HG03060 (cell line): ENCODE data around the gene FAM219B.
A peak's percentile ranks its signal among the peaks of the same experiment; 100 is the strongest.
"Not testable (repeated sequence)": the region's sequence is repeated elsewhere in the genome, so short reads cannot be mapped to it uniquely, and the experiment has no call there.

Experiments
- ATAC-seq: cut with Tn5 transposase; IDR thresholded peaks from one replicate; pipeline ENCODE4 v1.9.1; 2021; ENCODE audit warnings: low read depth, moderate number of reproducible peaks; ENCODE audit not compliant: unreplicated experiment

The FAM219B gene

GRCh38 chr15:74906450-74907162 lies at the start of gene FAM219B:
TSS of gene FAM219B (minus strand) at chr15:74906851. CDS start at chr15:74906800, 51 bp downstream.
- no peak for ATAC-seq

GRCh38 chr15:74955796-74956647 lies 49.4 kb upstream of the FAM219B start:
- ATAC-seq: no peak

- ATAC-seq: no peak
Observed at GRCh38 chr15:74955017-74955416, 48.4 kb upstream of the FAM219B start.

DNA sequence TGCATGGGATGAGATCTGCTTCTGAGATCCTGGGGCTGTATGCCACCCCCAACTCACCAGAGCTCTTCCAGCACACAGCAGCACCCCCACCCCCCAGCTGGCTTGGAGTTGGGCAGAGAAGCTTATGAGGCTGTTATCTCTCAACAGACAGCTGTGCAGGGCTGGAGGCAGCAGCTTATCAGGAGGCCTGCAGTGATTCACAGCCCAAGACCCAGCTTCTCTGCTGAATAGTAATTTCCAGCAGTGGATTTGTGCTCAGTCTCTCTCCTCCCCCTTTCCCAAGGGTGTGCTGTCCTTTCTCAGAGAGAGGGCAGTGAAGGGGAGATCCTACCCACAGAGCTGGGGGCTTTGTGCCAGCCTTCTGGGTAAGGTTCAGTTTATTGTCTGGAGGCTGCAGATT lies 47.9 kb upstream of the FAM219B start:
- no peak for ATAC-seq

- ATAC-seq: no peak
Observed at GRCh38 chr15:74951006-74951405, 44.4 kb upstream of the FAM219B start.

GRCh38 chr15:74950078-74950908 lies 43.6 kb upstream of the FAM219B start:
- no peak for ATAC-seq

GRCh38 chr15:74937590-74938371 lies 31.1 kb upstream of the FAM219B start, which contains the start of gene COX5A:
TSS of gene COX5A (minus strand) at chr15:74938073. CDS start at chr15:74938014, 59 bp downstream.
- ATAC-seq: peak; percentile 67

DNA sequence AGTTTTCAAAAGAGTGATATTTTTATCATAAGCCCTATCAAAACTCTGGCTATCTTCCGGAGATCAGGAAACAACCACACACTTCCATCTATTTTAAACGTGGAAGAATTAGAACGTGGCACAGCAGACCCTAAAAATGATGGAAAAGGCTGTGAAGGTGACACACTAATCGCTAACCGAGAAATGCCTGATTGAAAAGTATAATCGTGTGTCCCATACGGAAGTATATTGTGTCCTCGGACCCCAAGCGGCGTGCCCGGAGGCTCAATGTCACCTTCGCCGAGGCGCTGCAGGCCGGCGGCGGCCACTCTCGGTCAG lies 30.6 kb upstream of the FAM219B start:
- no peak for ATAC-seq

DNA sequence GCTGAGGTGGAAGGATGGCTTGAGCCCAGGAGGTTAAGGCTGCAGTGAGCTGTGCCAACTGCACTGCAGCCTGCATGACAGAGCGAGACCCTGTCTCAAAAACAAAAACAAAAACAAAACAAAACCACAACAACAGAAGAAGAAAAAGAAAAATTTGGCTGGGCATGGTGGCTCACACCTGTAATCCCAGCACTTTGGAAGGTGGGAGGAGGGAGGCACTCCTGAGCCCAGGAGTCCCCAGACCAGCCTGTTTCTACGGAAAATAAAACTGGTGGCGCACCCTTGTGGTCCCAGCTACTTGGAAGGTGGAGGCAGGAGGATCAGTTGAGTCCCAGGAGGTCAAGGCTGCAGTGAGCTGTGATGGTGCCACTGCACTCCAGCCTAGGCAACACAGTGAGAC lies 28.5 kb upstream of the FAM219B start:
- not testable (repeated sequence) for ATAC-seq

- ATAC-seq: no peak
Observed at GRCh38 chr15:74933573-74933972, 26.9 kb upstream of the FAM219B start.

GRCh38 chr15:74928771-74929198 lies 22.1 kb upstream of the FAM219B start:
- no peak for ATAC-seq

- no peak for ATAC-seq
Observed at GRCh38 chr15:74924525-74924924, 17.9 kb upstream of the FAM219B start.

GRCh38 chr15:74920456-74920855 lies 13.8 kb upstream of the FAM219B start:
- ATAC-seq: no peak

- no peak for ATAC-seq
Observed at GRCh38 chr15:74917676-74918075, 11.0 kb upstream of the FAM219B start.

DNA sequence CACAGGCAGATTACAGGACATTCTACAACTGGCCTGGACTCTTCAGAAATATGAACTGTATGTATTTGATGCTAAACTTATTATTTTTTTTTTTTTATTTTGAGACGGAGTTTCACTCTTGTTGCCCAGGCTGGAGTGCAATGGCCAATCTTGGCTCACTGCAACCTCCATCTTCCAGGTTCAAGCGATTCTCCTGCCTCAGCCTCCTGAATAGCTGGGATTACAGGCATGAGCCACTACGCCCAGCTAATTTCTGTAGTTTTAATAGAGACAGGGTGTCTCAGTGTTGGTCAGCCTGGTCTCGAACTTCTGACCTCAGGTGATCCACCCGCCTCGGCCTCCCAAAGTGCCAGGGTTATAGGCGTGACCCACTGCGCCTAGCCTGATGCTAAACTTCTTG lies 7.1 kb upstream of the FAM219B start:
- not testable (repeated sequence) for ATAC-seq

DNA sequence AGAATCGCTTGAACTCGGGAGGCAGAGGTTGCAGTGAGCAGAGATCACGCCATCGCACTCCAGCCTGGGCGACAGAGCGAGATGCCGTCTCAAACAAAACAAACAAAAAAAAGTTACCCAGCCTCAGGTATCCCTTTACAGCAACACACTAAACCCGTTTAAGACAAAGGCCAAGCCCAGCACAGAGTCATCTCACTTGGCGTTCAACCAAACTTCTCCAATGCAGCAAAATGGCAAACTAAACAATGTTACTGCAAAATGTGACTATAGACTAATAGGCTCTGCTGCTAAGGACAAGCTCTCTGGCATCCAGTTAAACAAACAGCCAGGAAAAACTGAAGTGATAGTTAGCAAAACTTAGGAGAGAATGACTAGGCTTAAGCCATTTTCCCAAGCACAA lies 6.4 kb upstream of the FAM219B start:
- no peak for ATAC-seq

GRCh38 chr15:74908635-74909034 lies 2.0 kb upstream of the FAM219B start:
- no peak for ATAC-seq

- no peak for ATAC-seq
Observed at GRCh38 chr15:74907163-74907870, 666 bp upstream of the FAM219B start.

DNA sequence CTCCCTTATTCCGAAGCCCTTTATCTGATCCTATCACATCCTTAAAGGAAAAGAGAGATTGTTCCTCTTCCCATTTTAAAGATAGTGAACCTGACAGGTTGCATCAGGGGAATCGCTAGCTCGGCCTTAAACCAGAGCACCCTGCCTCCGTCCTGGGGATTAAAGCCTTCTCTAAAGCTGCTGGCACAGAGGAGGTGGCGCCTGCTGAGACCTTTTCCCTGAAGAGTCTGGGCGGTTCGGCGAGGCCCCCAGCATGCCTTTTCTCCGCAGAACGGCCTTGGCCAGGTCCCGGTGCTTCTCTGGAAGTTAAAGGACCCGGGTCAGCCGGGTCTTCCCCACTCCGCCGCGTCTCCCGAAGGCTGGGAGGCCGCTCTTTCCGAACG lies 593 bp downstream of the FAM219B start:
- ATAC-seq: no peak
